HG02885 (cell line): Measurements from ENCODE around the gene ZNF582.

Experiments
- ATAC-seq: cut with Tn5 transposase; IDR thresholded peaks from one replicate; pipeline ENCODE4 v1.9.1; 2021; ENCODE audit warnings: mild to moderate bottlenecking; ENCODE audit not compliant: unreplicated experiment, poor library complexity

ZNF582 gene

DNA sequence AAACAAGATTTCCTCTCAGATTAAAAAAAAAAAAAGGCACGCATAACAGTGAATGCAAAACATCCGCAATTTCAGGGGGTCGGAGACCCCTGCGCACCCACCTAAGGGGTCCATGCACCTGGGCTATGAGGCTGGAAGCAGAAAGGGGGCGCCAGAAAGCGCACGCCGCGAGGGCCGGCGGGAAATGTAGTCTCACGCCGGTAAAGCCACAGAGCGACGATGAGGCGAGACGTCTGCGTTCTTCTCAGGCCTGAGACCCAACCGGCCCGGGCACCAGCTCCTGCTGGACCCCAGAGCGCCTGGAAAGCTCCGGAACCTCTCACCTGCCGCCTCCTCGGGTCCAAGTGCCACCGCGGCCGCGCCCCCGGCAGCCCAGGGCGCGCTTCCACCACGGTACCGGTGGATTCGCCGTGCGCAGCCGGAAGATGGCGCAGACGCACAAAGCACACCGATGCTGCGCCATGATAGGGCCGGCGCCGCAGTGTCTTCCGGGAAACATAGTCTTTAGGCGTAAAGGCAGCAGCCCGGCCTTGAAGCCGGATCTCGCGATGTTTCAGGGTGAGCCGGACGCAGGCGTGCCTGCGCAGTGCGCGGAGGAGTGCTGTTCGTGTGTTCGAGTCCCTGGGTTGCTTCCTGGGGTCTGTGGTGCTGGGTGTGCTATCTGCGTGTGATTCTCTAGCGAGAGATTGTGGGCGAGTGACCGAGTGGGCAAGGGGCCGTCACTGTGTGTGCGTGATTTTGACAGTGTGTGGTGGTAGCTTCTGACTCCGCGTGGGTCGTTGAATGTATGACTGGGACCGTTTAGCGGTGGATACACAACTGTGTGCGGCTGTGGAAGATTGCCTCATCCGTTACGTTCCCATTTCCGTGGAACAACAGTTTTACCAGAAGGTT is at the start of gene ZNF582:
Gene ZNF582 (minus strand): TSS at position 416 of the 894 bp plus-strand sequence. CDS start 1,782 bp downstream, outside the sequence.
- ATAC-seq, result peak; percentile 96

GRCh38 chr19:56441206-56441792 is 48.0 kb upstream of the ZNF582 start:
- no peak for ATAC-seq

DNA sequence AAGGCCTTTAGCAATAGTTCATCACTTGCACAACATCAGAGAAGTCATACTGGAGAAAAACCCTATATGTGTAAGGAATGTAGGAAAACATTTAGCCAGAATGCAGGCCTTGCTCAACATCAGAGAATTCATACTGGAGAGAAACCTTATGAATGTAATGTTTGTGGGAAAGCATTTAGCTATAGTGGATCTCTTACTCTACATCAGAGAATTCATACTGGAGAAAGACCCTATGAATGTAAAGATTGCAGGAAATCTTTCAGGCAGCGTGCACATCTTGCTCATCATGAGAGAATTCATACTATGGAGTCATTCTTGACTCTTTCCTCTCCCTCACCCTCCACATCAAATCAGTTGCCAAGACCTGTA is 30.6 kb upstream of the ZNF582 start:
- no peak for ATAC-seq

DNA sequence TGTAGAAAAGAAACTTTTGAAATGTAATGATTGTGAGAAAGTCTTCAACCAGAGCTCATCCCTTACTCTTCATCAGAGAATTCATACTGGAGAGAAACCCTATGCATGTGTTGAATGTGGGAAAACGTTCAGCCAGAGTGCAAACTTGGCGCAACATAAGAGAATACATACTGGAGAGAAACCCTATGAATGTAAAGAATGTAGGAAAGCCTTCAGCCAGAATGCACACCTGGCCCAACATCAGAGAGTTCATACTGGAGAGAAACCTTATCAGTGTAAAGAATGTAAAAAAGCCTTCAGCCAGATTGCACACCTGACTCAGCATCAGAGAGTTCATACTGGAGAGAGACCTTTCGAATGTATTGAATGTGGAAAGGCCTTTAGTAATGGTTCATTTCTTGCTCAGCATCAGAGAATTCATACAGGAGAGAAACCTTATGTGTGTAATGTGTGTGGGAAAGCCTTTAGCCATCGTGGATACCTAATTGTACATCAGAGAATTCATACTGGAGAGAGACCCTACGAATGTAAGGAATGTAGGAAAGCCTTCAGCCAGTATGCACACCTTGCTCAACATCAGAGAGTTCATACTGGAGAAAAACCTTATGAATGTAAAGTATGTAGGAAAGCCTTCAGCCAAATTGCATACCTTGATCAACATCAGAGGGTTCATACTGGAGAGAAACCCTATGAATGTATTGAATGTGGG is 30.1 kb upstream of the ZNF582 start:
- ATAC-seq, result no peak

- no peak for ATAC-seq
Measured at GRCh38 chr19:56405062-56405461, 11.7 kb upstream of the ZNF582 start.

DNA sequence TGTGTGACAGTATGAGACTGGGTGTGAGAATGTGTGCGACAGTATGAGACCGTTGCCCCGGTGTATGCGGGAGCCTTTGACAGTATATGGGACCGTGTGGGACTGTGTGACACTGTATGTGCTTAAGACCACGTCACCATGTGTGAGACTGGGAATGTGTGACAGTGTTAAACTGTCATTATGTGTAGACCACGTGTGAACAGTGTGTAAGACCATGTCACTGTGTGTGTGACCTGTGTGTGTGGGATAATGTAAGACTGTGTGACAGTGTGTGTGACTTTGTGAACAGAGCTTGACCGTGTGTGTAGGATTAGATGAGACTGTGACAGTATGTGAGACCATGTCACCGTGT is 11.3 kb upstream of the ZNF582 start:
- no peak for ATAC-seq

DNA sequence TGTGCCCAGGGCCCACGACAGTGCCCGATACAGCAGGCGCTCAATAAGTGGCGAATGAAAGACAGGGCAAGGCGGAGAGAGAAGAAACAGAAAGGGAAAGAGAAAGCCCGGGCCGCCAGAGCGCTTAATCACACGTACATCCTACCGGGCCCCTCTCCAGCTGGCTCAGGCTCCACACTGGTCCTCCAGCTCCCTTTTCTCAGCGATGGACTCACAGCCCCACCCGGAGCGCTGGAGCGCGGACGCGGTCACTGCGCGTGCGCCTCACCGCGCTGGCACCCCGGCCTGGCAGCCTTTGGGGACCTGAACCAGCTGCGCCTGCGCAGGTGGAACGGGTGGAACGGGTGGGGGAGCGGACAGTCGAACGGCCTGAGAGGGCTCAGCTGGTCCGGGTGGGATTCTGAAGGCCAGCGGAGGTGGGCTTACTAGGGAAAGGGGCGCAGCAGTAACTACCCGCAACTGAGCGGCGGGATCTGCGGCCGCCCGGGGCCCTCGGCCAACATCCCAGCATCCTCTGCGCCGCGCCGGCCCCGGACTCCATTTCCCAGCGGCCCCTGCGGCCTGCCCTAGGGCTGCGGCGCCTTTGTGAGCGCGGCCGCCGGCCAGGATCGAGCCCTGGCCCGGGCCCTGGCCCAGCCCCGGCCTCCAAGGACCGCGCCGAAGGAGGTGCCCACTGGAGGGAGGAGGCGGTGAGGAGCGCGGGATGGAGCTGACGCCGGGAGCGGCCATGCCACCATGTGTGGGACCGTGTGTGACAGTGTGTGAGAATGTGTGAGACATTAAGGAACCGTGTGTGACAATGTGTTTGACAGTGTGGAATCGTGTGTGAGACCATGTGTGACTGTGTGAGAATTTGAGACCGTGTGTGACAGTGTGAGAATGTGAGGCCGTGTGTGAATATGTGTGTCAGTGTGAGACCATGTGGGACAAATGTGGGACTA is 10.7 kb upstream of the ZNF582 start, which contains the start of gene ZNF583:
Gene ZNF583 (plus strand): TSS at position 569 of the 941 bp plus-strand sequence. CDS start 2,783 bp downstream, outside the sequence.
- ATAC-seq, result peak; percentile 86

DNA sequence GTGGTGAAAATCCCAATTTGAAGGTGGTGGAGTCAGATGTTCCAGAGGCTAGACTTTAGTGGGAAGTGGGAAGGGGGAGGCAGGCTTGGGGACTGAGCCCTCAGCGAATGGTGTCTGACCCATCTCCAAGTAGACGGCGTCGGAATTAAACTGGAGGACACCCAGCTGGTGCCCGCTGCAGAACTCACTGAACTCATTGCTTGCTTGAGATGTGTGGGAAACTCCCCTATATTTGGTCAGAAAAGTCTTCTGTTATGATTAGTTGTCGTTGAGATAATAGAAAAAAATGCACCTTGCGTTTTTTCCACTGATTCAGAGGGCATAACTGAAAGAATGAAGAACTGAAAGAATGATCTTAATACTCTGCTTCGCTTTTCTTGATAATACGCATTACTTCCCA is 9.9 kb upstream of the ZNF582 start:
- no peak for ATAC-seq

- ATAC-seq, result no peak
Measured at GRCh38 chr19:56400485-56400884, 7.2 kb upstream of the ZNF582 start.

- no peak for ATAC-seq
Measured at GRCh38 chr19:56398809-56399208, 5.5 kb upstream of the ZNF582 start.

GRCh38 chr19:56383826-56384605 is 9.3 kb downstream of the ZNF582 start:
- ATAC-seq, result no peak

- no peak for ATAC-seq
Measured at GRCh38 chr19:56377105-56377924, 16.0 kb downstream of the ZNF582 start.

- no peak for ATAC-seq
Measured at GRCh38 chr19:56372281-56372680, 21.1 kb downstream of the ZNF582 start.

- no peak for ATAC-seq
Measured at GRCh38 chr19:56369886-56370676, 23.3 kb downstream of the ZNF582 start.

- ATAC-seq, result peak; percentile 64
Measured at GRCh38 chr19:56367829-56368711, 25.3 kb downstream of the ZNF582 start.

DNA sequence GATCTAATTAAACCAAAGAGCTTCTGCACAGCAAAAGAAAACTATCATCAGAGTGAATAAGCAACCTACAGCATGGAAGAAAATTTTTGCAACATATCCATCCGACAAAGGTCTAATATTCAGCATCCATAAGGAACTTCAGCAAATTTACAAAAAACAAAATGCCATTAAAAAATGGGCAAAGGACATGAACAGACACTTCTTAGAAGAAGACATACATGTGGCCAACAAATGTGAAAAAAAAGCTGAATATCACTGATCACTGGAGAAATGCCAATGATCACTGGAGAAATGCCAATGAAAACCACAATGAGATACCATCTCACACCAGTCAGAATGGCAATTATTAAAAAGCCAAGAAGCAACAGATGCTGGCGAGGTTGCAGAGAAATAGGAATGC is 32.5 kb downstream of the ZNF582 start:
- no peak for ATAC-seq

DNA sequence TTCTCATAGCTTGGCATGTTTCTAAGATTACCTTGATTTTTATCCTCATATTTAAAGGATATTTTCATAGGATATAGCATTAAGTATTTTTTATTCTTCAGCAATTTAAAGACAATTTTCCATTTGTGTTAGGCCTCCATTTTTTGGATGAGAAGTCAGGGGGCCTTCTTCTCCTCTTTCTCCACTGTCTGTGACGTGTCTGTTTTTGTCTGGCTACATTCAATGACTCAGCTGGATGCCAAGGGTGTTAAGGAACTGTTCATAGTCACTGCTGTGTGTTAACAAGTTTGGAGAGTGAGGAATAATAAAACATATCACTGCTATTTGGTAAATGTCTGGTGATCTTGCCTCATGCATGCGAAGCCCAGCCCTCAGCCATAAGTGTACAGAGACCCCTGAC is 36.4 kb downstream of the ZNF582 start:
- ATAC-seq, result no peak
